Measurements from ENCODE around the gene BPTF.
"Not testable (repeated sequence)": the region's sequence is repeated elsewhere in the genome, so short reads cannot be mapped to it uniquely, and the experiment has no call there.

The BPTF gene

GRCh38 chr17:67959510-67959909 is 134.2 kb downstream of the BPTF start:
- H3K27ac ChIP-seq (ENCODE audit: extremely low read depth, low read depth, low read length) = no peak overlapping the region
- H3K9me3 ChIP-seq (ENCODE audit: control insufficient read depth, insufficient read depth, low read depth, low read length) = no peaks in the 10 kb centered on the region
- TF ChIP-seq GFI1B (tag by site-specific recombination; IDR thresholded peaks at IDR 0.05) = no peak
- no peak for TF ChIP-seq ZNF785 (tag by site-specific recombination; IDR thresholded peaks at IDR 0.05)
- TF ChIP-seq ZNF777 (tag by site-specific recombination; IDR thresholded peaks at IDR 0.05; ENCODE audit: borderline replicate concordance) = no peak
- no peak for TF ChIP-seq OVOL3 (tag by site-specific recombination; IDR thresholded peaks at IDR 0.05)
- no peak for TF ChIP-seq ZNF747 (tag by site-specific recombination; IDR thresholded peaks at IDR 0.05)
- TF ChIP-seq ZNF26 (tag by site-specific recombination; IDR thresholded peaks at IDR 0.05) = no peak
- TF ChIP-seq ZNF776 (tag by site-specific recombination; IDR thresholded peaks at IDR 0.05; ENCODE audit: borderline replicate concordance) = no peak
- no peak for TF ChIP-seq ZNF335 (tag by site-specific recombination; conservative IDR thresholded peaks at IDR 0.05)
- no peak for TF ChIP-seq PRDM4 (tag by site-specific recombination; IDR thresholded peaks at IDR 0.05)
- TF ChIP-seq ZNF664 (tag by site-specific recombination; IDR thresholded peaks at IDR 0.05) = no peak
- no peak for TF ChIP-seq ZNF2 (tag by site-specific recombination; IDR thresholded peaks at IDR 0.05)
- TF ChIP-seq ZNF266 (tag by site-specific recombination; IDR thresholded peaks at IDR 0.05; ENCODE audit: low read depth) = no peak
- TF ChIP-seq ZNF132 (tag by site-specific recombination; IDR thresholded peaks at IDR 0.05; ENCODE audit: borderline replicate concordance) = no peak
- TF ChIP-seq SCRT1 (tag by site-specific recombination; IDR thresholded peaks at IDR 0.05; ENCODE audit: borderline replicate concordance) = no peak
- TF ChIP-seq ZNF623 (tag by site-specific recombination; IDR thresholded peaks at IDR 0.05) = no peak
- TF ChIP-seq ZSCAN4 (tag by site-specific recombination; IDR thresholded peaks at IDR 0.05) = no peak
- TF ChIP-seq ELK4 (IDR thresholded peaks at IDR 0.05; ENCODE audit: borderline replicate concordance, low read depth, low read length) = no peak
- no peak for TF ChIP-seq SP3 (tag by site-specific recombination; IDR thresholded peaks at IDR 0.05)
- CTCF ChIA-PET = interaction anchor here (0.7 to 2.9 kb wide), 11 partner anchors 13 to 195 kb away, joined by 3 to 13 read pairs (median 3); no protein-coding TSS in a partner anchor
- POLR2A ChIA-PET = no interaction called here
- peaks cover 42 to 50% of the 10 kb centered on the region in 2 experiments for H3K36me3 ChIP-seq (ENCODE audit: control insufficient read depth in 2 of 2, insufficient read depth in 1 of 2, low read length in 2 of 2)
- no peak overlapping the region for H3K4me3 ChIP-seq (ENCODE audit: low read depth, low read length)
- no peaks in the 10 kb centered on the region for H3K4me1 ChIP-seq (ENCODE audit: control insufficient read depth, insufficient read depth, low read length)

GRCh38 chr17:67960276-67960675 is 135.0 kb downstream of the BPTF start:
- H3K4me1 ChIP-seq (ENCODE audit: control insufficient read depth, insufficient read depth, low read length); POLR2A ChIA-PET; H3K4me3 ChIP-seq (ENCODE audit: low read depth, low read length); H3K9me3 ChIP-seq (ENCODE audit: control insufficient read depth, insufficient read depth, low read depth, low read length); H3K27ac ChIP-seq (ENCODE audit: extremely low read depth, low read depth, low read length): not testable (repeated sequence)
- CTCF ChIA-PET = interaction anchor here (0.7 to 2.9 kb wide), 5 partner anchors 14 to 504 kb away, joined by 3 to 13 read pairs (median 7); no protein-coding TSS in a partner anchor
- H3K36me3 ChIP-seq (ENCODE audit: control insufficient read depth in 2 of 2, insufficient read depth in 1 of 2, low read length in 2 of 2) = peaks cover 45 to 52% of the 10 kb centered on the region in 2 experiments

GRCh38 chr17:67962156-67962555 is 136.9 kb downstream of the BPTF start:
- CTCF ChIA-PET = interaction anchor here (1.1 kb wide), 1 partner anchor 13 kb away, joined by 3 read pairs; no protein-coding TSS in a partner anchor
- H3K36me3 ChIP-seq (ENCODE audit: control insufficient read depth in 2 of 2, insufficient read depth in 1 of 2, low read length in 2 of 2) = peaks cover 52 to 61% of the 10 kb centered on the region in 2 experiments
- H3K27ac ChIP-seq (ENCODE audit: extremely low read depth, low read depth, low read length); H3K4me1 ChIP-seq (ENCODE audit: control insufficient read depth, insufficient read depth, low read length); POLR2A ChIA-PET; H3K4me3 ChIP-seq (ENCODE audit: low read depth, low read length); H3K9me3 ChIP-seq (ENCODE audit: control insufficient read depth, insufficient read depth, low read depth, low read length): not testable (repeated sequence)
